Activated naive CD4-positive, alpha-beta T cell treated with anti-CD3 and anti-CD28 coated beads, Interleukin-2, amount 50 U/mL, for 24 hours (primary cell): ENCODE data around the gene NEK2.

ENCODE experiments used
- H3K27ac Mint-ChIP-seq: one replicate; pipeline ENCODE4 v1.8.0; 2021; ENCODE audit warnings: mild to moderate bottlenecking, mixed read lengths
- H3K27me3 Mint-ChIP-seq: one replicate; pipeline ENCODE4 v1.8.0; 2021; ENCODE audit warnings: mixed read lengths
- H3K36me3 Mint-ChIP-seq: one replicate; pipeline ENCODE4 v1.8.0; 2021; ENCODE audit warnings: mixed read lengths
- H3K4me1 Mint-ChIP-seq: one replicate; pipeline ENCODE4 v1.8.0; 2021; ENCODE audit warnings: mixed read lengths
- H3K4me3 Mint-ChIP-seq: one replicate; pipeline ENCODE4 v1.8.0; 2021; ENCODE audit warnings: mild to moderate bottlenecking, mixed read lengths
- H3K9me3 Mint-ChIP-seq: one replicate; pipeline ENCODE4 v1.8.0; 2021; ENCODE audit warnings: mixed read lengths

The NEK2 gene

GRCh38 chr1:211680752-211681327 is 5.4 kb upstream of the NEK2 start:
- H3K36me3 Mint-ChIP-seq = no peaks in the 10 kb centered on the region
- peaks cover 17% of the 10 kb centered on the region for H3K4me1 Mint-ChIP-seq
- H3K27ac Mint-ChIP-seq = peak overlapping the region; percentile 71
- H3K9me3 Mint-ChIP-seq = no peaks in the 10 kb centered on the region
- no peaks in the 10 kb centered on the region for H3K27me3 Mint-ChIP-seq
- no peak overlapping the region for H3K4me3 Mint-ChIP-seq

- Mint-ChIP-seq H3K36me3 (no peaks in the 10 kb centered on the region), H3K27ac (no peak overlapping the region), H3K27me3 (no peaks in the 10 kb centered on the region), H3K4me3 (no peak overlapping the region), H3K4me1 (peaks cover 31% of the 10 kb centered on the region), H3K9me3 (no peaks in the 10 kb centered on the region)
These were observed 2.2 kb upstream of the NEK2 start for GRCh38 chr1:211677659-211678058.

- Mint-ChIP-seq H3K27me3 (no peaks in the 10 kb centered on the region), H3K36me3 (no peaks in the 10 kb centered on the region), H3K9me3 (no peaks in the 10 kb centered on the region), H3K27ac (no peak overlapping the region), H3K4me1 (peaks cover 29% of the 10 kb centered on the region), H3K4me3 (peak overlapping the region; percentile 56)
These were observed 1.3 kb upstream of the NEK2 start for GRCh38 chr1:211676761-211677160.

GRCh38 chr1:211676106-211676583 is 724 bp upstream of the NEK2 start:
- H3K36me3 Mint-ChIP-seq = no peaks in the 10 kb centered on the region
- peak overlapping the region; percentile 91 for H3K4me3 Mint-ChIP-seq
- peaks cover 23% of the 10 kb centered on the region for H3K4me1 Mint-ChIP-seq
- H3K27ac Mint-ChIP-seq = no peak overlapping the region
- no peaks in the 10 kb centered on the region for H3K27me3 Mint-ChIP-seq
- H3K9me3 Mint-ChIP-seq = no peaks in the 10 kb centered on the region

- H3K36me3 Mint-ChIP-seq = no peaks in the 10 kb centered on the region
- H3K4me1 Mint-ChIP-seq = no peaks in the 10 kb centered on the region
- H3K9me3 Mint-ChIP-seq = no peaks in the 10 kb centered on the region
- H3K27me3 Mint-ChIP-seq = no peaks in the 10 kb centered on the region
- H3K4me3 Mint-ChIP-seq = no peak overlapping the region
- no peak overlapping the region for H3K27ac Mint-ChIP-seq
These were observed 8.3 kb downstream of the NEK2 start for GRCh38 chr1:211667065-211667617.

- Mint-ChIP-seq H3K4me1 (no peaks in the 10 kb centered on the region), H3K9me3 (no peaks in the 10 kb centered on the region), H3K36me3 (no peaks in the 10 kb centered on the region), H3K4me3 (no peak overlapping the region), H3K27me3 (no peaks in the 10 kb centered on the region), H3K27ac (no peak overlapping the region)
These were observed 14.7 kb downstream of the NEK2 start for GRCh38 chr1:211660718-211661222.

GRCh38 chr1:211656728-211657127 is 18.7 kb downstream of the NEK2 start:
- Mint-ChIP-seq H3K9me3 (no peaks in the 10 kb centered on the region), H3K27me3 (no peaks in the 10 kb centered on the region), H3K4me1 (no peaks in the 10 kb centered on the region), H3K4me3 (no peak overlapping the region), H3K36me3 (no peaks in the 10 kb centered on the region), H3K27ac (no peak overlapping the region)

- no peaks in the 10 kb centered on the region for H3K36me3 Mint-ChIP-seq
- H3K4me1 Mint-ChIP-seq = no peaks in the 10 kb centered on the region
- no peak overlapping the region for H3K4me3 Mint-ChIP-seq
- H3K9me3 Mint-ChIP-seq = no peaks in the 10 kb centered on the region
- no peaks in the 10 kb centered on the region for H3K27me3 Mint-ChIP-seq
- no peak overlapping the region for H3K27ac Mint-ChIP-seq
These were observed 20.3 kb downstream of the NEK2 start for GRCh38 chr1:211654838-211655787.

- no peaks in the 10 kb centered on the region for H3K36me3 Mint-ChIP-seq
- no peak overlapping the region for H3K27ac Mint-ChIP-seq
- no peak overlapping the region for H3K4me3 Mint-ChIP-seq
- no peaks in the 10 kb centered on the region for H3K27me3 Mint-ChIP-seq
- no peaks in the 10 kb centered on the region for H3K4me1 Mint-ChIP-seq
- no peaks in the 10 kb centered on the region for H3K9me3 Mint-ChIP-seq
These were observed 21.4 kb downstream of the NEK2 start for GRCh38 chr1:211653959-211654496.

GRCh38 chr1:211653293-211653692 is 22.1 kb downstream of the NEK2 start:
- H3K4me1 Mint-ChIP-seq = no peaks in the 10 kb centered on the region
- no peak overlapping the region for H3K4me3 Mint-ChIP-seq
- H3K27me3 Mint-ChIP-seq = no peaks in the 10 kb centered on the region
- H3K9me3 Mint-ChIP-seq = no peaks in the 10 kb centered on the region
- H3K27ac Mint-ChIP-seq = no peak overlapping the region
- H3K36me3 Mint-ChIP-seq = no peaks in the 10 kb centered on the region

- Mint-ChIP-seq H3K9me3 (no peaks in the 10 kb centered on the region), H3K27me3 (no peaks in the 10 kb centered on the region), H3K4me1 (no peaks in the 10 kb centered on the region), H3K36me3 (no peaks in the 10 kb centered on the region), H3K4me3 (no peak overlapping the region), H3K27ac (no peak overlapping the region)
These were observed 23.1 kb downstream of the NEK2 start for GRCh38 chr1:211652371-211652770.

- H3K27me3 Mint-ChIP-seq = no peaks in the 10 kb centered on the region
- H3K36me3 Mint-ChIP-seq = no peaks in the 10 kb centered on the region
- H3K9me3 Mint-ChIP-seq = no peaks in the 10 kb centered on the region
- H3K27ac Mint-ChIP-seq = no peak overlapping the region
- no peak overlapping the region for H3K4me3 Mint-ChIP-seq
- no peaks in the 10 kb centered on the region for H3K4me1 Mint-ChIP-seq
These were observed 24.5 kb downstream of the NEK2 start for GRCh38 chr1:211650904-211651303.

GRCh38 chr1:211648980-211649934 is 26.2 kb downstream of the NEK2 start:
- no peaks in the 10 kb centered on the region for H3K27me3 Mint-ChIP-seq
- H3K4me1 Mint-ChIP-seq = no peaks in the 10 kb centered on the region
- H3K4me3 Mint-ChIP-seq = no peak overlapping the region
- H3K36me3 Mint-ChIP-seq = no peaks in the 10 kb centered on the region
- no peaks in the 10 kb centered on the region for H3K9me3 Mint-ChIP-seq
- no peak overlapping the region for H3K27ac Mint-ChIP-seq

- no peaks in the 10 kb centered on the region for H3K27me3 Mint-ChIP-seq
- no peaks in the 10 kb centered on the region for H3K9me3 Mint-ChIP-seq
- H3K4me3 Mint-ChIP-seq = no peak overlapping the region
- H3K27ac Mint-ChIP-seq = no peak overlapping the region
- peaks cover 7% of the 10 kb centered on the region for H3K4me1 Mint-ChIP-seq
- H3K36me3 Mint-ChIP-seq = no peaks in the 10 kb centered on the region
These were observed 27.1 kb downstream of the NEK2 start for GRCh38 chr1:211648336-211648735.

- Mint-ChIP-seq H3K36me3 (no peaks in the 10 kb centered on the region), H3K4me1 (peaks cover 10% of the 10 kb centered on the region), H3K4me3 (no peak overlapping the region), H3K27ac (no peak overlapping the region), H3K9me3 (no peaks in the 10 kb centered on the region), H3K27me3 (no peaks in the 10 kb centered on the region)
These were observed 27.7 kb downstream of the NEK2 start for GRCh38 chr1:211647711-211648121.
